ENCODE results near the gene SMLR1.

DNA sequence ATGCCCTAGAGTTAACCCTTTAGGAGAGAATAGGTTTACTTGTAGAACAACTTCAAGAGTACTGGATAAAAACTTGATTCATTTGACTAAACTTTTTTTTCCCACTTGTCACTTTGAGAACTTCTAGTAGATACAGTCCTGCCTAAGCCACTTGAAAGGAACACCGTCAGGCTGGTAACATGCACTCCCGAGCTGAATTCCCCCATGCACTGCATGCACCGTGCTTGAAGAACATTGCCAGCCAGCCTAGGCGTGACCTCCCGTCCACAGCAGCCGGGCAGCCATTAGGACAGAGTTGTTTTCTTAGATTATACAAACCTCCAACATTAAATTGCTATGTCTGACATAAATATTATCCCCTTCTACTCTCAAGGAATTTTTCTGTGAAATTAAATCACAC is 52.6 kb downstream of the SMLR1 start:
- TF ChIP-seq EZH2phosphoT487 (IDR thresholded peaks at IDR 0.05; ENCODE audit: borderline replicate concordance): no peak
- TF ChIP-seq, protein P1, sequence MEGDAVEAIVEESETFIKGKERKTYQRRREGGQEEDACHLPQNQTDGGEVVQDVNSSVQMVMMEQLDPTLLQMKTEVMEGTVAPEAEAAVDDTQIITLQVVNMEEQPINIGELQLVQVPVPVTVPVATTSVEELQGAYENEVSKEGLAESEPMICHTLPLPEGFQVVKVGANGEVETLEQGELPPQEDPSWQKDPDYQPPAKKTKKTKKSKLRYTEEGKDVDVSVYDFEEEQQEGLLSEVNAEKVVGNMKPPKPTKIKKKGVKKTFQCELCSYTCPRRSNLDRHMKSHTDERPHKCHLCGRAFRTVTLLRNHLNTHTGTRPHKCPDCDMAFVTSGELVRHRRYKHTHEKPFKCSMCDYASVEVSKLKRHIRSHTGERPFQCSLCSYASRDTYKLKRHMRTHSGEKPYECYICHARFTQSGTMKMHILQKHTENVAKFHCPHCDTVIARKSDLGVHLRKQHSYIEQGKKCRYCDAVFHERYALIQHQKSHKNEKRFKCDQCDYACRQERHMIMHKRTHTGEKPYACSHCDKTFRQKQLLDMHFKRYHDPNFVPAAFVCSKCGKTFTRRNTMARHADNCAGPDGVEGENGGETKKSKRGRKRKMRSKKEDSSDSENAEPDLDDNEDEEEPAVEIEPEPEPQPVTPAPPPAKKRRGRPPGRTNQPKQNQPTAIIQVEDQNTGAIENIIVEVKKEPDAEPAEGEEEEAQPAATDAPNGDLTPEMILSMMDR (conservative IDR thresholded peaks at IDR 0.05; ENCODE audit: low read length): no peak
